Tibial nerve (tissue), 4 donors: ENCODE results near the gene C2orf92.

Experiments
- EP300 ChIP-seq, 2 donors: sonication (generic); formaldehyde crosslinking; IDR thresholded peaks; one replicate each; pipeline ENCODE4 v1.6.1; 2017; ENCODE audit warnings: antibody characterized with exemption in 2 of 2, mild to moderate bottlenecking in 1 of 2
- TF ChIP-seq, protein P1 (sequence below), 5 experiments: fragments of 200-600 bp in 3 of 5; fragments of 450-650 bp in 2 of 5; sonication (generic) in 3 of 5; IDR thresholded peaks; one replicate each; pipeline ENCODE4 v1.5.1; 2016 to 2019; ENCODE audit warnings: antibody characterized with exemption in 5 of 5, mild to moderate bottlenecking in 3 of 5, moderate library complexity in 2 of 5

- TF ChIP-seq EP300 (IDR thresholded peaks at IDR 0.05) = no peak
- TF ChIP-seq, protein P1, sequence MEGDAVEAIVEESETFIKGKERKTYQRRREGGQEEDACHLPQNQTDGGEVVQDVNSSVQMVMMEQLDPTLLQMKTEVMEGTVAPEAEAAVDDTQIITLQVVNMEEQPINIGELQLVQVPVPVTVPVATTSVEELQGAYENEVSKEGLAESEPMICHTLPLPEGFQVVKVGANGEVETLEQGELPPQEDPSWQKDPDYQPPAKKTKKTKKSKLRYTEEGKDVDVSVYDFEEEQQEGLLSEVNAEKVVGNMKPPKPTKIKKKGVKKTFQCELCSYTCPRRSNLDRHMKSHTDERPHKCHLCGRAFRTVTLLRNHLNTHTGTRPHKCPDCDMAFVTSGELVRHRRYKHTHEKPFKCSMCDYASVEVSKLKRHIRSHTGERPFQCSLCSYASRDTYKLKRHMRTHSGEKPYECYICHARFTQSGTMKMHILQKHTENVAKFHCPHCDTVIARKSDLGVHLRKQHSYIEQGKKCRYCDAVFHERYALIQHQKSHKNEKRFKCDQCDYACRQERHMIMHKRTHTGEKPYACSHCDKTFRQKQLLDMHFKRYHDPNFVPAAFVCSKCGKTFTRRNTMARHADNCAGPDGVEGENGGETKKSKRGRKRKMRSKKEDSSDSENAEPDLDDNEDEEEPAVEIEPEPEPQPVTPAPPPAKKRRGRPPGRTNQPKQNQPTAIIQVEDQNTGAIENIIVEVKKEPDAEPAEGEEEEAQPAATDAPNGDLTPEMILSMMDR (IDR thresholded peaks at IDR 0.05) = no peak
These were observed 55.0 kb downstream of the C2orf92 start for GRCh38 chr2:97724501-97724900.
